ENCODE measurements around the gene INPP4B.
"Not testable (repeated sequence)": the region's sequence is repeated elsewhere in the genome, so short reads cannot be mapped to it uniquely, and the experiment has no call there.

Gene INPP4B

DNA sequence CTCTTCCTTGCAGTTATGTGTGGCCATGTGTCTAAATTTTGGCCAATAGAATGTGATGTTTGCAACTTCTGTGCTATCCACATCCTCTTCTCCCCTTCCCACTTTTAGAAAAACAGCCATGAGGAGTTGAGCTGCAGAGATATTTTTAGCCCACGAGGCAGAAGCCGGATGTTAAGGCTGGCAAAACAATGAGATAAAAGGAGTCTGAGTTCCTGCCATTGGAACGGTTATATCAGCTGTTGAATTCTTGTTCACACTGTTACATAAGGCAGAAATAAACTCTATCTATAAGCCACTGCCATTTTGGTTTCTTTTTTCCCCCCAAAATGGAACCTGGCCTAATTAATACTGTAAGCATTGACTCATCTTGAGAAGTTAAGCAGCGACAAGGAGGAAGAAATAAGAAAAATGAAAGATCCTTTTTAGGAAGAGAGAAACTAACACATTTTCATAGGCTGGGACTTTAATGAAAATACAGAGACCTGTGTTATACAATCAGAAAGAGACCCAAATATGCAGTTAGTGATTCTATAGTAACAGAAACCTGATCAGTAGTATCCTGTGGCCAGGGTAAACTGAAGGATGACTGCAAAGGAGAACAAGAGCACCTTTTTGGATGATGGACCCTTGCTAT, 200.5 kb downstream of the INPP4B start:
- Histone ChIP-seq H4K12ac (ENCODE audit: low read depth, low read length) (no peak overlapping the region), H3K36me3 (ENCODE audit: control insufficient read depth in 1 of 2, insufficient read depth in 2 of 2, low read length in 2 of 2) (no peaks in the 10 kb centered on the region), H3K4ac (ENCODE audit: low read depth, low read length) (no peak overlapping the region), H3K4me3 (ENCODE audit: low read depth, low read length) (no peak overlapping the region), H2AK5ac (ENCODE audit: low read length) (no peak overlapping the region), H3K79me2 (ENCODE audit: control insufficient read depth, insufficient read depth, low read length, poor library complexity) (no peaks in the 10 kb centered on the region), H3K27me3 (ENCODE audit: insufficient read depth, low read length) (no peaks in the 10 kb centered on the region), H4K8ac (ENCODE audit: low read depth, low read length) (no peak overlapping the region), H3K79me1 (ENCODE audit: low read length) (no peaks in the 10 kb centered on the region), H2BK12ac (ENCODE audit: low read length) (no peak overlapping the region), H2BK5ac (ENCODE audit: low read depth, low read length, poor library complexity) (no peak overlapping the region), H3K9me3 (ENCODE audit: insufficient read depth, low read depth, low read length) (no peaks in the 10 kb centered on the region), H3K18ac (ENCODE audit: low read length) (no peak overlapping the region), H3K4me2 (ENCODE audit: low read length) (no peak overlapping the region), H3K9ac (ENCODE audit: low read length) (no peak overlapping the region), H3K14ac (ENCODE audit: low read length) (no peak overlapping the region), H3K27ac (ENCODE audit: low read depth, low read length) (no peak overlapping the region), H4K91ac (ENCODE audit: low read depth, low read length) (no peak overlapping the region), H3K4me1 (ENCODE audit: control insufficient read depth in 1 of 2, insufficient read depth in 2 of 2, low read length in 2 of 2) (no peaks in the 10 kb centered on the region), H2AFZ (ENCODE audit: insufficient read depth, low read length, poor library complexity) (no peak overlapping the region), H3K23ac (ENCODE audit: low read length) (no peak overlapping the region), H2BK120ac (ENCODE audit: insufficient read depth, low read length, poor library complexity) (no peak overlapping the region)
- no CpG with 5 or more reads among the region's 4 CpGs for WGBS (ENCODE audit: extremely low coverage, insufficient coverage, insufficient read length)
- DNase-seq, result no peak

DNA sequence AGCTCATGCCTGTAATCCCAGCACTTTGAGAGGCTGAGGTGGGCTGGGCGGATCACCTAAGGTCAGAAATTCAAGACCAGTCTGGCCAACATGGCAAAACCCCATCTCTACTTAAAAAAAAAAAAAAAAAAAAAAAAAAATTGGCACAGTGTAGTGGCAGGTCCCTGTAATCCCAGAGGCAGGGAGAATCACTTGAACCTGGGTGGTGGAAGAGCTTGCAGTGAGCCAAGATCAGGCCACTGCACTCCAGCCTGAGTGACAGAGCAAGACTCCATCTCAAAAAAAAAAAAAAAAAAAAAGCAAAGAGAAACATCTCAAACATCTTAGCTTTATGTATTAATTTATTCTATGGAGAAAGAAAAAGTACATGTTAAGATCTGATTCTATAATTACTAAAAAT, 201.5 kb downstream of the INPP4B start:
- H2BK12ac ChIP-seq (ENCODE audit: low read length); H3K36me3 ChIP-seq (ENCODE audit: control insufficient read depth in 1 of 2, insufficient read depth in 2 of 2, low read length in 2 of 2); H3K79me1 ChIP-seq (ENCODE audit: low read length); H3K4me3 ChIP-seq (ENCODE audit: low read depth, low read length); H2BK120ac ChIP-seq (ENCODE audit: insufficient read depth, low read length, poor library complexity); H3K27ac ChIP-seq (ENCODE audit: low read depth, low read length); H4K8ac ChIP-seq (ENCODE audit: low read depth, low read length); H3K14ac ChIP-seq (ENCODE audit: low read length); H3K9me3 ChIP-seq (ENCODE audit: insufficient read depth, low read depth, low read length); H2AFZ ChIP-seq (ENCODE audit: insufficient read depth, low read length, poor library complexity); H3K27me3 ChIP-seq (ENCODE audit: insufficient read depth, low read length); H3K4me2 ChIP-seq (ENCODE audit: low read length); H4K91ac ChIP-seq (ENCODE audit: low read depth, low read length); H3K23ac ChIP-seq (ENCODE audit: low read length); H3K9ac ChIP-seq (ENCODE audit: low read length); H3K4me1 ChIP-seq (ENCODE audit: control insufficient read depth in 1 of 2, insufficient read depth in 2 of 2, low read length in 2 of 2); H3K79me2 ChIP-seq (ENCODE audit: control insufficient read depth, insufficient read depth, low read length, poor library complexity); H3K4ac ChIP-seq (ENCODE audit: low read depth, low read length); H3K18ac ChIP-seq (ENCODE audit: low read length); H2AK5ac ChIP-seq (ENCODE audit: low read length); H4K12ac ChIP-seq (ENCODE audit: low read depth, low read length); H2BK5ac ChIP-seq (ENCODE audit: low read depth, low read length, poor library complexity); DNase-seq: not testable (repeated sequence)
- no CpG with 5 or more reads among the region's 1 CpG for WGBS (ENCODE audit: extremely low coverage, insufficient coverage, insufficient read length)

DNA sequence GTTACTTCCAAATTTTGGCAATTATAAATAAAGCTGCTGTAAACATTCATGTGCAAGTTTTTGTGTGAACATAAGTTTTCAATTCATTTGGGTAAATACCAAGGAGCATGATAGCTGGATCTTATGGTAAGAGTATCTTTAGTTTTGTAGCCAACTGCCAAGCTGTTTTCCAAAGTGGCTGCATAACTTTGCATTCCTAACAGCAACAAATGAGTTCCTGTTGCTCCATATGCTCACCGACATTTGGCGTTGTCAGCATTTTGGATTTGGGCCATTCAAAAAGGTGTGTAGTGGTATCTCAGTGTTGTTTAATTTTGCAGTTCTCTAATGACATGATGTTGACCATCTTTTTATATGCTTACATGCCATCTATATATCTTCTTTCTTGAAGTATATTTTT, 208.5 kb downstream of the INPP4B start:
- no peaks in the 10 kb centered on the region for H3K4me1 ChIP-seq (ENCODE audit: control insufficient read depth in 1 of 2, insufficient read depth in 2 of 2, low read length in 2 of 2)
- no peak overlapping the region for H3K4ac ChIP-seq (ENCODE audit: low read depth, low read length)
- no peaks in the 10 kb centered on the region for H3K36me3 ChIP-seq (ENCODE audit: control insufficient read depth in 1 of 2, insufficient read depth in 2 of 2, low read length in 2 of 2)
- DNase-seq, result no peak
- no peak overlapping the region for H4K8ac ChIP-seq (ENCODE audit: low read depth, low read length)
- no CpG with 5 or more reads among the region's 2 CpGs for WGBS (ENCODE audit: extremely low coverage, insufficient coverage, insufficient read length)
- H3K27me3 ChIP-seq (ENCODE audit: insufficient read depth, low read length), result no peaks in the 10 kb centered on the region
- H3K79me2 ChIP-seq (ENCODE audit: control insufficient read depth, insufficient read depth, low read length, poor library complexity), result no peaks in the 10 kb centered on the region
- H3K14ac ChIP-seq (ENCODE audit: low read length), result no peak overlapping the region
- no peak overlapping the region for H2BK120ac ChIP-seq (ENCODE audit: insufficient read depth, low read length, poor library complexity)
- H2AK5ac ChIP-seq (ENCODE audit: low read length), result no peak overlapping the region
- H3K9ac ChIP-seq (ENCODE audit: low read length), result no peak overlapping the region
- no peak overlapping the region for H3K27ac ChIP-seq (ENCODE audit: low read depth, low read length)
- no peak overlapping the region for H2BK5ac ChIP-seq (ENCODE audit: low read depth, low read length, poor library complexity)
- H2BK12ac ChIP-seq (ENCODE audit: low read length), result no peak overlapping the region
- H3K4me2 ChIP-seq (ENCODE audit: low read length), result no peak overlapping the region
- no peak overlapping the region for H4K91ac ChIP-seq (ENCODE audit: low read depth, low read length)
- H3K23ac ChIP-seq (ENCODE audit: low read length), result no peak overlapping the region
- no peak overlapping the region for H4K12ac ChIP-seq (ENCODE audit: low read depth, low read length)
- H3K9me3 ChIP-seq (ENCODE audit: insufficient read depth, low read depth, low read length), result no peaks in the 10 kb centered on the region
- H3K79me1 ChIP-seq (ENCODE audit: low read length), result no peaks in the 10 kb centered on the region
- no peak overlapping the region for H3K4me3 ChIP-seq (ENCODE audit: low read depth, low read length)
- H3K18ac ChIP-seq (ENCODE audit: low read length), result no peak overlapping the region
- H2AFZ ChIP-seq (ENCODE audit: insufficient read depth, low read length, poor library complexity), result no peak overlapping the region

DNA sequence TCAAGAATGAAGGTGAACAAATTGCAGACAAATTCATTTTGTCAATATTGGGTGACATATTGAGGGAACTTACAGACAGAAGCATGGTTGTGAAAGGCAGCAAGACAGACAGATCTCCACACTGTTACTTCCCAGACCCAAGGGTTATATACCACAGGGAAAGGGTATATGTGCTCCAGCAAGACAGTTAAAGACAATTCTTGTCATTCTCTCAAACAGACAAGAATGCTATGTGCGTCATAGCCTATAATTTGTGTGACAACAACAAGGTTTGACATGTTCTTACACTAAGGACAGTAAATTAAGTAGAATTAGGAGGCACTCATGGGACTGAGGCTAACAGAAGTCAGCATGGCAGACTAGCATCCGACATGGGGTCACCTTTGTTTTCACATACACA, 214.3 kb downstream of the INPP4B start:
- no CpG with 5 or more reads among the region's 2 CpGs for WGBS (ENCODE audit: extremely low coverage, insufficient coverage, insufficient read length)

More for the DNA sequence above, 214.3 kb downstream of the INPP4B start:
- H3K79me1 ChIP-seq (ENCODE audit: low read length), result no peaks in the 10 kb centered on the region
- H3K9me3 ChIP-seq (ENCODE audit: insufficient read depth, low read depth, low read length), result no peaks in the 10 kb centered on the region
- H3K36me3 ChIP-seq (ENCODE audit: control insufficient read depth in 1 of 2, insufficient read depth in 2 of 2, low read length in 2 of 2), result no peaks in the 10 kb centered on the region
- no peaks in the 10 kb centered on the region for H3K4me1 ChIP-seq (ENCODE audit: control insufficient read depth in 1 of 2, insufficient read depth in 2 of 2, low read length in 2 of 2)
- no peak overlapping the region for H3K4me3 ChIP-seq (ENCODE audit: low read depth, low read length)
- H3K27ac ChIP-seq (ENCODE audit: low read depth, low read length), result no peak overlapping the region
- no peak overlapping the region for H2BK12ac ChIP-seq (ENCODE audit: low read length)
- H2BK5ac ChIP-seq (ENCODE audit: low read depth, low read length, poor library complexity), result no peak overlapping the region
- no peak overlapping the region for H3K18ac ChIP-seq (ENCODE audit: low read length)
- no peak overlapping the region for H3K23ac ChIP-seq (ENCODE audit: low read length)
- no peak overlapping the region for H2AFZ ChIP-seq (ENCODE audit: insufficient read depth, low read length, poor library complexity)
- H3K14ac ChIP-seq (ENCODE audit: low read length), result no peak overlapping the region
- no peak overlapping the region for H2BK120ac ChIP-seq (ENCODE audit: insufficient read depth, low read length, poor library complexity)
- no peak overlapping the region for H4K12ac ChIP-seq (ENCODE audit: low read depth, low read length)
- no peaks in the 10 kb centered on the region for H3K27me3 ChIP-seq (ENCODE audit: insufficient read depth, low read length)
- H3K4me2 ChIP-seq (ENCODE audit: low read length), result no peak overlapping the region
- no peak overlapping the region for H2AK5ac ChIP-seq (ENCODE audit: low read length)
- no peaks in the 10 kb centered on the region for H3K79me2 ChIP-seq (ENCODE audit: control insufficient read depth, insufficient read depth, low read length, poor library complexity)
- no peak overlapping the region for H4K91ac ChIP-seq (ENCODE audit: low read depth, low read length)
- no peak overlapping the region for H3K9ac ChIP-seq (ENCODE audit: low read length)
- no peak overlapping the region for H4K8ac ChIP-seq (ENCODE audit: low read depth, low read length)
- H3K4ac ChIP-seq (ENCODE audit: low read depth, low read length), result no peak overlapping the region
- DNase-seq, result peak; percentile 3 to 71
